HEK293T (cell line): ENCODE results near the gene SPOUT1.
"Not testable (repeated sequence)": the region's sequence is repeated elsewhere in the genome, so short reads cannot be mapped to it uniquely, and the experiment has no call there.

Experiments
- BHLHE40 ChIP-seq: fragments of 450-650 bp; IDR thresholded peaks from 2 replicates; pipeline ENCODE4 v1.6.1; 2016; ENCODE audit warnings: mild to moderate bottlenecking, moderate library complexity, borderline replicate concordance
- FOXA1 ChIP-seq: fragments of 450-650 bp; IDR thresholded peaks from 2 replicates; pipeline ENCODE4 v1.6.1; 2016; ENCODE audit warnings: mild to moderate bottlenecking
- FOXK2 ChIP-seq: fragments of 450-650 bp; IDR thresholded peaks from 2 replicates; pipeline ENCODE4 v1.6.1; 2016; ENCODE audit warnings: mild to moderate bottlenecking
- FOXM1 ChIP-seq: fragments of 450-650 bp; IDR thresholded peaks from 2 replicates; pipeline ENCODE4 v1.6.1; 2017; ENCODE audit warnings: mild to moderate bottlenecking, borderline replicate concordance
- HDGF ChIP-seq: fragments of 450-650 bp; IDR thresholded peaks from 2 replicates; pipeline ENCODE4 v1.6.1; 2017; ENCODE audit warnings: antibody characterized with exemption, borderline replicate concordance

DNA sequence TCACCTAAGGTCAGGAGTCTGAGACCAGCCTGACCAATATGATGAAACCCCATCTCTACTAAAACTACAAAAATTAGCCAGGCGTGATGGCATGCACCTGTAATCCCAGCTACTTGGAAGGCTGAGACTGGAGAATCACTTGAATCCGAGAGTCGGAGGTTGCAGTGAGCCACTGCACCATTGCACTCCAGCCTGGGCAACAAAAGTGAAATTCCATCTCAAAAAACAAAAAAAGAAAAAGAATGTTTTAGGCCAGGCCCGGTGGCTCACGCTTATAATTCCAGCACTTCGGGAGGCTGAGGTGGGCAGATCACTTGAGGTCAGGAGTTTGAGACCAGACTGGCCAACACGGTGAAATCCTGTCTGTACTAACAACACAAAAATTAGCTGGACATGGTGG, 28.9 kb upstream of the SPOUT1 start:
- TF ChIP-seq HDGF, BHLHE40, FOXM1, FOXK2, FOXA1: not testable (repeated sequence)
